Gastrocnemius medialis (tissue), 4 donors: ENCODE data around the gene UNC45A. TPM values are rescaled to one million over a fixed set of nuclear protein-coding genes. Genes with fewer than 3 reads are reported as not detected.
"Not testable (repeated sequence)": the region's sequence is repeated elsewhere in the genome, so short reads cannot be mapped to it uniquely, and the experiment has no call there.

ENCODE experiments used
- ATAC-seq, 2 donors: fragments of 150-250 bp; one replicate each; pipeline ENCODE4 v1.9.1; 2016
- DNase-seq, 2 donors: peaks; one replicate each; pipeline ENCODE4 v3.0.0-alpha.2; 2019
- H3K27ac ChIP-seq, 4 donors: fragments of 200-600 bp; sonication (generic); 1 replicate in 1 of 4; 2 replicates in 3 of 4; pipeline ENCODE4 v1.5.1; 2016 to 2018; ENCODE audit warnings: mild to moderate bottlenecking in 2 of 4, moderate library complexity in 1 of 4
- H3K27me3 ChIP-seq, 3 donors: fragments of 200-600 bp; sonication (generic) in 2 of 3; 1 replicate in 1 of 3; 2 replicates in 2 of 3; pipeline versions ENCODE4 v1.5.1 to v1.6.0; 2016 to 2019; ENCODE audit warnings: mild to moderate bottlenecking in 1 of 3, moderate library complexity in 1 of 3
- H3K36me3 ChIP-seq, 2 donors: fragments of 200-600 bp; sonication (generic) in 1 of 2; one replicate each; pipeline ENCODE4 v1.5.1; 2017 to 2018
- H3K4me1 ChIP-seq, 2 donors: fragments of 200-600 bp; sonication (generic) in 1 of 2; one replicate each; pipeline ENCODE4 v1.5.1; 2016 to 2017; ENCODE audit warnings: mild to moderate bottlenecking in 2 of 2
- H3K4me3 ChIP-seq, 4 donors: fragments of 200-600 bp; sonication (generic) in 3 of 4; 1 replicate in 1 of 4; 2 replicates in 3 of 4; pipeline ENCODE4 v1.5.1; 2016 to 2019; ENCODE audit warnings: mild to moderate bottlenecking in 2 of 4
- H3K9me3 ChIP-seq, 3 donors: fragments of 200-600 bp; sonication (generic) in 2 of 3; 1 replicate in 1 of 3; 2 replicates in 2 of 3; pipeline ENCODE4 v1.5.1; 2016 to 2019
- POLR2A ChIP-seq, 2 donors: fragments of 450-650 bp; IDR thresholded peaks; one replicate each; pipeline ENCODE4 v1.6.1; 2017; ENCODE audit warnings: antibody characterized with exemption in 2 of 2, mild to moderate bottlenecking in 2 of 2, moderate library complexity in 2 of 2
- in situ Hi-C, 4 donors: fragments of 200-750 bp; cut with MboI; loops; one replicate each; pipeline versions ENCODE4 v1.15.0 to v1.8.0; 2017; ENCODE audit warnings: low sequenced_read_pairs in 4 of 4
- intact Hi-C: fragments of 100-400 bp; cut with DNase I; formaldehyde crosslinking; loops from one replicate; pipeline ENCODE4 v1.15.1; 2023; ENCODE audit warnings: low total_unique reads
- total RNA-seq, 4 donors: library from RNA; depleted of rRNA; stranded (reverse); fragments of >200 nt; gene quantifications; one replicate each; pipeline versions ENCODE4 v1.1.0 to v1.2.3, GENCODE V29; 2016
- TF ChIP-seq, protein P1 (sequence below), 5 experiments: fragments of 450-650 bp in 3 of 5; fragments of 200-600 bp in 2 of 5; sonication (generic) in 2 of 5; IDR thresholded peaks in 4 of 5; conservative IDR thresholded peaks in 1 of 5; 1 replicate in 4 of 5; 2 replicates in 1 of 5; pipeline ENCODE4 v1.5.1; 2016 to 2019; ENCODE audit warnings: antibody characterized with exemption in 5 of 5, mild to moderate bottlenecking in 3 of 5, moderate library complexity in 3 of 5

The UNC45A gene
- total RNA-seq, 4 donors from 2014 or later: 6.8 to 9.6 (median 7.6) TPM

DNA sequence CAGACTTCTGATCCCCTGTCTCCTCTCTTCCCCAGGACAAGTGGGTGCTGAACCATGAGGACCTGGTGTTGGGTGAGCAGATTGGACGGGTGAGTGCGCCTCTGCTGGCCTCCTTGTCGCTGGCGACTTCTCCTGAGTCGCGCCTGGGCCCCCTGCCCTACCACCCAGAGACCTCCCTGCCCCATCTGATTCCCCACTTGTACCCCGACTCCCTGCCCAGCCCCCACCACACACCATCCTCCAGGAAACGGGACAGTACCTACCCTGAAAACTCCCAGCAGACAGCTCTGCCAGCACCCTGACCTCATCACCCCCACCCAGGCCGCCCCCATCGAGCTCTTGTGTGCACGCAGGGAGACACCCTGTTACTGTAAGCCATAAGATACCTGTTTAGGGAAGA, 43.1 kb upstream of the UNC45A start:
- no peak overlapping the region for H3K4me3 ChIP-seq
- peaks cover 0 to 12% of the 10 kb centered on the region in 2 donors for H3K36me3 ChIP-seq
- DNase-seq (no peak), ATAC-seq (no peak)
- in situ Hi-C loops: loop anchor here (10.0 to 25.0 kb wide), 4 partner anchors 180 to 580 kb away; partner anchors contain the start of gene BLM (in 2 of the 4)
- intact Hi-C loops: no loop called here
- H3K9me3 ChIP-seq: no peaks in the 10 kb centered on the region
- no peaks in the 10 kb centered on the region for H3K4me1 ChIP-seq
- no peaks in the 10 kb centered on the region for H3K27me3 ChIP-seq
- TF ChIP-seq, protein P1, sequence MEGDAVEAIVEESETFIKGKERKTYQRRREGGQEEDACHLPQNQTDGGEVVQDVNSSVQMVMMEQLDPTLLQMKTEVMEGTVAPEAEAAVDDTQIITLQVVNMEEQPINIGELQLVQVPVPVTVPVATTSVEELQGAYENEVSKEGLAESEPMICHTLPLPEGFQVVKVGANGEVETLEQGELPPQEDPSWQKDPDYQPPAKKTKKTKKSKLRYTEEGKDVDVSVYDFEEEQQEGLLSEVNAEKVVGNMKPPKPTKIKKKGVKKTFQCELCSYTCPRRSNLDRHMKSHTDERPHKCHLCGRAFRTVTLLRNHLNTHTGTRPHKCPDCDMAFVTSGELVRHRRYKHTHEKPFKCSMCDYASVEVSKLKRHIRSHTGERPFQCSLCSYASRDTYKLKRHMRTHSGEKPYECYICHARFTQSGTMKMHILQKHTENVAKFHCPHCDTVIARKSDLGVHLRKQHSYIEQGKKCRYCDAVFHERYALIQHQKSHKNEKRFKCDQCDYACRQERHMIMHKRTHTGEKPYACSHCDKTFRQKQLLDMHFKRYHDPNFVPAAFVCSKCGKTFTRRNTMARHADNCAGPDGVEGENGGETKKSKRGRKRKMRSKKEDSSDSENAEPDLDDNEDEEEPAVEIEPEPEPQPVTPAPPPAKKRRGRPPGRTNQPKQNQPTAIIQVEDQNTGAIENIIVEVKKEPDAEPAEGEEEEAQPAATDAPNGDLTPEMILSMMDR (IDR thresholded peaks at IDR 0.05 in 4 of 5, conservative IDR thresholded peaks at IDR 0.05 in 1 of 5): no peak
- no peak for TF ChIP-seq POLR2A (IDR thresholded peaks at IDR 0.05)
- no peak overlapping the region for H3K27ac ChIP-seq

DNA sequence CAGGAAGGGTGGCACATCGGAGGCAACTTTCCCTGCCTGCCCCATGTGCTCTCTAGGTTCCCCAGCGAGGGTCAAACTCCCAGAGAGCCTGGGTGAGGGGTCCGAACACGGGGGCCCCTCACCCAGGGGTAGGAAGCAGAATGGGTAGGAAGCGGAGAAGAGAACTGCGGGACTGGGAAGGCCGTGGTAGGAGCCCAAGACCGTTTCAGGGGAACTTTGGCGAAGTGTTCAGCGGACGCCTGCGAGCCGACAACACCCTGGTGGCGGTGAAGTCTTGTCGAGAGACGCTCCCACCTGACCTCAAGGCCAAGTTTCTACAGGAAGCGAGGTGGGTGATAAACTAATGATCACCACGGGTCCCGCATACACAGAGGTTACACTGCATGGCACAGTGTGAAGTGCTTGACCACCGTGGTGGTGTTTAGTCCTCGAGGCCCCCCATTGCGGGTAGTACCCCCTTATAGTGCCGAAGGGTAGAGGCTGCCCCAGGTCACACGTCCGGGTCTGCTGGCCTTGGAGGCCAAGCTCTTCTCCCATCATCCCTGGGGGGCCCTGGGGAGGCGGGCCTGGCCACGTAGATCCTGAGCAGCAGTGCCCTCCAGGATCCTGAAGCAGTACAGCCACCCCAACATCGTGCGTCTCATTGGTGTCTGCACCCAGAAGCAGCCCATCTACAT, 42.4 kb upstream of the UNC45A start:
- H3K27me3 ChIP-seq: no peaks in the 10 kb centered on the region
- intact Hi-C loops: no loop called here
- no peak overlapping the region for H3K4me3 ChIP-seq
- no peaks in the 10 kb centered on the region for H3K9me3 ChIP-seq
- TF ChIP-seq POLR2A (IDR thresholded peaks at IDR 0.05): no peak
- TF ChIP-seq, protein P1 (IDR thresholded peaks at IDR 0.05 in 4 of 5, conservative IDR thresholded peaks at IDR 0.05 in 1 of 5): no peak
- DNase-seq (no peak), ATAC-seq (no peak)
- no peaks in the 10 kb centered on the region for H3K4me1 ChIP-seq
- in situ Hi-C loops: loop anchor here (10.0 to 25.0 kb wide), 4 partner anchors 180 to 580 kb away; partner anchors contain the start of gene BLM (in 2 of the 4)
- no peak overlapping the region for H3K27ac ChIP-seq
- peaks cover 0 to 12% of the 10 kb centered on the region in 2 donors for H3K36me3 ChIP-seq

DNA sequence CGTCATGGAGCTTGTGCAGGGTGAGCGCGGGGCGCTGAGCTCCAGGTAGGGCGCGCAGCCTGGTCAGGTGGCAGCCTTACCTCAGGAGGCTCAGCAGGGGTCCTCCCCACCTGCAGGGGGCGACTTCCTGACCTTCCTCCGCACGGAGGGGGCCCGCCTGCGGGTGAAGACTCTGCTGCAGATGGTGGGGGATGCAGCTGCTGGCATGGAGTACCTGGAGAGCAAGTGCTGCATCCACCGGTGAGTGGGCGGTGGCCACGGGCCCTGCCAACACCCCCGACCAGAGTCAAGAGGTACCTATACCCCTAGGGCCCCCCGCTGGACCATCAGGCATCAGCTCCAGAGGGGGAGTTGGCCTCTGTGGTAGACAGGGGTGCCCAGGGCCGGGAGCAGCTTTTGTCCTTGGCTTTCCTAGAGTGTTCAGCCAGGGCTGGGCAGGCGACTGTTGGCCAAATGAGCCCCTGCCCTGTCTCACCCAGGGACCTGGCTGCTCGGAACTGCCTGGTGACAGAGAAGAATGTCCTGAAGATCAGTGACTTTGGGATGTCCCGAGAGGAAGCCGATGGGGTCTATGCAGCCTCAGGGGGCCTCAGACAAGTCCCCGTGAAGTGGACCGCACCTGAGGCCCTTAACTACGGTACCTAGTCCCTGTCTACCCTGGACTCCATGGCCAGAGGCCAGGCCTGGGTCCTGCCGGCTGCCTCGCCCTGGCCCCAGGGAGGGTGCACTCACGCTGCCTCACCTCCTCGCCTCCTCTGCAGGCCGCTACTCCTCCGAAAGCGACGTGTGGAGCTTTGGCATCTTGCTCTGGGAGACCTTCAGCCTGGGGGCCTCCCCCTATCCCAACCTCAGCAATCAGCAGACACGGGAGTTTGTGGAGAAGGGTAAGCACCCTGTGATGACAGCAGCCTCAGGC, 41.7 kb upstream of the UNC45A start:
- in situ Hi-C loops (loop anchor here (10.0 to 25.0 kb wide), 4 partner anchors 181 to 581 kb away; partner anchors contain the start of gene BLM (in 2 of the 4)), intact Hi-C loops (no loop called here)
- no peak for TF ChIP-seq POLR2A (IDR thresholded peaks at IDR 0.05)
- TF ChIP-seq, protein P1 (IDR thresholded peaks at IDR 0.05 in 4 of 5, conservative IDR thresholded peaks at IDR 0.05 in 1 of 5): peak in 1 of 5 experiments; percentile 20
- no peak overlapping the region for H3K27ac ChIP-seq
- peaks cover 0 to 12% of the 10 kb centered on the region in 2 donors for H3K36me3 ChIP-seq
- no peaks in the 10 kb centered on the region for H3K9me3 ChIP-seq
- no peak for ATAC-seq
- DNase-seq: no peak
- no peak overlapping the region for H3K4me3 ChIP-seq
- no peaks in the 10 kb centered on the region for H3K4me1 ChIP-seq
- no peaks in the 10 kb centered on the region for H3K27me3 ChIP-seq

DNA sequence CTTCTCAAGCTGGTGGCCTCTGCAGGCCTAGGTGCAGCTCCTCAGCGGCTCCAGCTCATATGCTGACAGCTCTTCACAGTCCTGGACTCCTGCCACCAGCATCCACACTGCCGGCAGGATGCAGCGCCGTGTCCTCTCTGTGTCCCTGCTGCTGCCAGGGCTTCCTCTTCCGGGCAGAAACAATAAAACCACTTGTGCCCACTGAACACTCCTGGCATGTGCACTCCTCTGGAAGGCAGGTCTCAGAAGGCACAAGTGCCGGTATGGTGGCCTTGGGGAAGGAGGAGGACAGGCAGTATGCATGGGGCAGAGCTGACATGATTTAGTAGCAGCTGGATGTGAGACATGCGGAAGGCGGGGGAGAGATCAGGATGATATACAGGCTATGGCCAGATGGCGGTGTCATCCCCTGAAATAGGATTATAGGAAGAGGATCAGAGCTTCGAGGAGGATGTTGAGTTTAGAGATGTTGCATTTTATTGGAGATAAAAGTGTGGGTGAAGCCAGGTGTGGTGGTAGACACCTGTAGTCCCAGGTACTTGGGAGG, 39.4 kb upstream of the UNC45A start:
- Histone ChIP-seq H3K36me3 (peaks cover 0 to 12% of the 10 kb centered on the region in 2 donors), H3K27ac (no peak overlapping the region), H3K9me3 (no peaks in the 10 kb centered on the region), H3K4me1 (no peaks in the 10 kb centered on the region), H3K27me3 (no peaks in the 10 kb centered on the region), H3K4me3 (no peak overlapping the region)
- TF ChIP-seq, protein P1 (IDR thresholded peaks at IDR 0.05 in 4 of 5, conservative IDR thresholded peaks at IDR 0.05 in 1 of 5): no peak
- TF ChIP-seq POLR2A (IDR thresholded peaks at IDR 0.05): no peak
- DNase-seq (no peak), ATAC-seq (no peak)
- intact Hi-C loops: no loop called here
- in situ Hi-C loops: loop anchor here (10.0 to 25.0 kb wide), 4 partner anchors 183 to 583 kb away; partner anchors contain the start of gene BLM (in 2 of the 4)

DNA sequence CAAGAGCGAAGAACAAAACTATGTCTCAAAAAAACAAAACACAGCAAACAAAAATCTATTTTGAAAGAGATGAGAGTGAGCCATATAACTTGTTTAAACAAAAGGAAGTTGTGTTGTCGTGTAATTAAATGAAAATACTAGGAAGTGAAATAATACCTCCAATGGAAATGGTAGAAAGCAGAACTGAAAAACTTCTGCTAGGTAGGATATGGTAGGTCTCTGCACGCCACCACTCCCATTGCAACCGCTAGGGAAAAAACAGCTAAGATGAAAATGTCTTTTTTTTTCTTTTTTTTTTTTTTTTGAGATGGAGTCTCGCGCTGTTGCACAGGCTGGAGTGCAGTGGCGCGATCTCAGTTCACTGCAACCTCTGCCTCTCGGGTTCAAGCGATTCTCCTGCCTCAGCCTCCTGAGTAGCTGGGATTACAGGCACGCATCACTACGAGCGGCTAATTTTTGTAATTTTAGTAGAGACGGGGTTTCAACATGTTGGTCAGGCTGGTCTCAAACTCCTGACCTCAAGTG, 37.9 kb upstream of the UNC45A start:
- H3K4me1 ChIP-seq, ATAC-seq, H3K27ac ChIP-seq, DNase-seq, intact Hi-C loops, H3K9me3 ChIP-seq, H3K4me3 ChIP-seq, H3K27me3 ChIP-seq: not testable (repeated sequence)
- in situ Hi-C loops: loop anchor here (10.0 to 25.0 kb wide), 4 partner anchors 185 to 585 kb away; partner anchors contain the start of gene BLM (in 2 of the 4)
- H3K36me3 ChIP-seq: peaks cover 0 to 12% of the 10 kb centered on the region in 2 donors
